K562 (cell line): Measurements from ENCODE around the gene ANKS1A. TPM values are rescaled to one million over a fixed set of nuclear protein-coding genes. Genes with fewer than 3 reads are reported as not detected.

Experiments
- ATAC-seq: fragments of 200-7000 bp; cut with Tn5 transposase; 3 replicates; pipeline ENCODE4 v1.9.1; 2020; ENCODE audit warnings: moderate library complexity
- BruUV-seq: library from RNA; stranded (reverse); fragments of 400-500 nt; replicated peaks from 2 replicates; lab custom pipeline; 2021; lab: Mats Ljungman, UMichigan
- CTCF ChIA-PET: fragments of 300-600 bp; formaldehyde crosslinking; extraction: SDS; loops from one replicate; lab custom pipeline; 2021; ENCODE audit warnings: low intra/inter-chr PET ratio; lab: Yijun Ruan, JAX
- POLR2A ChIA-PET: fragments of 300-600, 350-650 bp; sonication (Branson Sonifier 250); formaldehyde crosslinking; extraction: SDS; loops from one replicate; lab custom pipeline; 2021; ENCODE audit warnings: antibody characterized with exemption, inconsistent platforms; lab: Yijun Ruan, JAX
- DNase-seq, 4 experiments: peaks; one replicate each; pipeline versions ENCODE4 v3.0.0 to v3.0.0-alpha.2; 2011 to 2018; ENCODE audit warnings: low spot score in 3 of 4, mixed read lengths in 3 of 4; ENCODE audit errors: extremely low read depth in 1 of 4
- FAIRE-seq: peaks from 2 replicates; lab custom pipeline; 2011; peaks lifted over from hg19 to GRCh38; lab: Jason Lieb, UNC
- H2AFZ ChIP-seq: 2 replicates; pipeline ENCODE4 v1.6.0; 2011; ENCODE audit warnings: low read depth, low read length, control low read depth, inconsistent platforms
- H3K27ac ChIP-seq: fragments of 200-600 bp; 3 replicates; pipeline ENCODE4 v1.8.0; 2011; ENCODE audit warnings: low read depth, mild to moderate bottlenecking, control low read depth, inconsistent platforms, low read length, moderate library complexity, mixed read lengths; ENCODE audit errors: extremely low read depth
- H3K27me3 ChIP-seq, 2 experiments: fragments of 300-600 bp in 1 of 2; 2 replicates in 1 of 2; 3 replicates in 1 of 2; pipeline versions ENCODE4 v1.6.0 to v1.8.0; 2011; ENCODE audit warnings: inconsistent platforms in 2 of 2, low read length in 2 of 2, mild to moderate bottlenecking in 1 of 2, mixed read lengths in 1 of 2, moderate library complexity in 1 of 2; ENCODE audit not compliant: control insufficient read depth in 2 of 2, insufficient read depth in 2 of 2
- H3K36me3 ChIP-seq: fragments of 300-600 bp; 3 replicates; pipeline ENCODE4 v1.8.0; 2011; ENCODE audit warnings: mild to moderate bottlenecking, low read length, inconsistent platforms; ENCODE audit not compliant: control insufficient read depth, insufficient read depth
- H3K4me1 ChIP-seq, 2 experiments: fragments of 200-600 bp in 1 of 2; replicated peaks in 1 of 2; 2 replicates in 1 of 2; 3 replicates in 1 of 2; pipeline versions ENCODE4 v1.5.1 to v1.8.0; 2011; ENCODE audit warnings: inconsistent platforms in 2 of 2, low read length in 2 of 2, mild to moderate bottlenecking in 1 of 2, mixed read lengths in 1 of 2, moderate library complexity in 1 of 2; ENCODE audit not compliant: control insufficient read depth in 2 of 2, insufficient read depth in 2 of 2
- H3K4me2 ChIP-seq: 2 replicates; pipeline ENCODE4 v1.6.1; 2011; ENCODE audit warnings: low read length, control low read depth, inconsistent platforms, mixed read lengths; ENCODE audit not compliant: insufficient read depth
- H3K4me3 ChIP-seq: fragments of 200-600 bp; sonication (generic), shearing (Covaris generic); 2 replicates; pipeline ENCODE4 v1.5.1; 2016; ENCODE audit warnings: control low read depth, inconsistent platforms
- H3K79me2 ChIP-seq: fragments of 200-600 bp; 3 replicates; pipeline ENCODE4 v1.8.0; 2011; ENCODE audit warnings: low read length, inconsistent platforms; ENCODE audit not compliant: control insufficient read depth, insufficient read depth
- H3K9ac ChIP-seq, 2 experiments: 2 replicates each; pipeline versions ENCODE4 v1.6.0 to v1.6.1; 2011; ENCODE audit warnings: low read depth in 2 of 2, low read length in 2 of 2, control low read depth in 1 of 2, inconsistent platforms in 1 of 2, mild to moderate bottlenecking in 1 of 2, mixed read lengths in 1 of 2; ENCODE audit not compliant: insufficient read depth in 1 of 2
- H3K9me1 ChIP-seq: one replicate; pipeline ENCODE4 v1.6.0; 2011; ENCODE audit warnings: inconsistent platforms, mild to moderate bottlenecking, low read length, moderate library complexity; ENCODE audit not compliant: control insufficient read depth, insufficient read depth
- H3K9me3 ChIP-seq: replicated peaks from 2 replicates; pipeline ENCODE4 v1.5.1; 2011; ENCODE audit warnings: low read depth, low read length, inconsistent platforms; ENCODE audit not compliant: control insufficient read depth, insufficient read depth
- H4K20me1 ChIP-seq: replicated peaks from 2 replicates; pipeline ENCODE4 v1.6.1; 2011; ENCODE audit warnings: low read length, inconsistent platforms, mixed read lengths; ENCODE audit not compliant: control insufficient read depth, insufficient read depth
- C11orf30 ChIP-seq: fragments of 450-650 bp; IDR thresholded peaks from 2 replicates; pipeline ENCODE4 v1.6.1; 2016; ENCODE audit warnings: low read depth, mild to moderate bottlenecking
- MTA2 ChIP-seq: fragments of 450-650 bp; IDR thresholded peaks from 2 replicates; pipeline ENCODE4 v1.6.1; 2016; ENCODE audit warnings: low read depth
- SMARCB1 ChIP-seq: IDR thresholded peaks from 2 replicates; pipeline ENCODE4 v1.6.1; 2011; ENCODE audit warnings: improper control_type of control experiment, low read depth; ENCODE audit not compliant: insufficient read length
- ZFP36 ChIP-seq: fragments of 150-350 bp; IDR thresholded peaks from 2 replicates; pipeline ENCODE4 v1.6.1; 2018; ENCODE audit warnings: low read length, low read depth; ENCODE audit not compliant: partially characterized antibody
- ZNF584 ChIP-seq: fragments of 200-800 bp; sonication (Bioruptor generic); IDR thresholded peaks from 2 replicates; pipeline ENCODE4 v1.6.1; 2016; ENCODE audit warnings: low read depth, mild to moderate bottlenecking, missing genetic modification characterization, missing compliant biosample characterization
- WGBS: fragments of 100-300 bp; shearing (Covaris generic); methylation state at CpG from one replicate; pipeline ENCODE4 v1.1.6; 2016; ENCODE audit warnings: low coverage, mixed read lengths; ENCODE audit not compliant: insufficient coverage; ENCODE audit errors: missing lambda C conversion rate; 5-methylcytosine and 5-hydroxymethylcytosine counted together
- in situ Hi-C: fragments of 300-500 bp; cut with MboI; formaldehyde crosslinking; loops from 4 replicates; pipeline ENCODE4 v1.15.0; 2018; ENCODE audit warnings: inconsistent platforms, mixed read lengths
- intact Hi-C: fragments of 100-400 bp; cut with micrococcal nuclease; formaldehyde crosslinking; loops from 2 replicates; pipeline ENCODE4 v1.14.2; 2022
- polyA plus RNA-seq, 8 experiments: library from polyadenylated mRNA; depleted of rRNA in 4 of 8; stranded (reverse) in 5 of 8; unstranded in 3 of 8; fragments of >200 nt; fragmentation: Nextera tagmentation in 2 of 8; fragmentation: Illumina TruSeq in 1 of 8; extraction: Ambion mirVana in 2 of 8; extraction: Trizol in 1 of 8; gene quantifications; 2 replicates each; pipeline versions ENCODE4 v1.2.1 to v1.2.3, GENCODE V29; 2011 to 2014; ENCODE audit warnings: inconsistent platforms in 1 of 8, missing spikeins in 1 of 8
- total RNA-seq, 7 experiments: library from RNA; depleted of rRNA in 6 of 7; stranded (reverse); fragments of >200 nt in 6 of 7; fragmentation: Illumina TruSeq in 2 of 7; extraction: Trizol in 2 of 7; gene quantifications; 2 replicates each; pipeline versions ENCODE4 v1.2.1 to v1.2.3, GENCODE V29; 2011 to 2021; ENCODE audit warnings: low replicate concordance in 1 of 7
- TF ChIP-seq, protein P1 (sequence below): fragments of 250-450 bp; sonication (Bioruptor Pico); IDR thresholded peaks from 2 replicates; pipeline ENCODE4 v1.5.0; 2021; ENCODE audit warnings: mild to moderate bottlenecking, borderline replicate concordance
- TF ChIP-seq, protein P2 (sequence below): fragments of 250-450 bp; sonication (Bioruptor Pico); IDR thresholded peaks from 2 replicates; pipeline ENCODE4 v1.5.0; 2021
- TF ChIP-seq, protein P3 (sequence below): IDR thresholded peaks from 2 replicates; pipeline ENCODE4 v1.6.1; 2016; ENCODE audit warnings: missing genetic modification characterization, missing compliant biosample characterization
- TF ChIP-seq, protein P4 (sequence below): fragments of 250-450 bp; sonication (Bioruptor Pico); IDR thresholded peaks from 2 replicates; pipeline ENCODE4 v1.4.0; 2020; ENCODE audit warnings: mild to moderate bottlenecking, moderate library complexity, borderline replicate concordance

The ANKS1A gene
- total and polyA plus RNA-seq, 9 of the 15 experiments (the other 6 are each of a cell fraction or from before 2014, with no cell fraction given): 1.1 to 13.8 (median 5.3) TPM

DNA sequence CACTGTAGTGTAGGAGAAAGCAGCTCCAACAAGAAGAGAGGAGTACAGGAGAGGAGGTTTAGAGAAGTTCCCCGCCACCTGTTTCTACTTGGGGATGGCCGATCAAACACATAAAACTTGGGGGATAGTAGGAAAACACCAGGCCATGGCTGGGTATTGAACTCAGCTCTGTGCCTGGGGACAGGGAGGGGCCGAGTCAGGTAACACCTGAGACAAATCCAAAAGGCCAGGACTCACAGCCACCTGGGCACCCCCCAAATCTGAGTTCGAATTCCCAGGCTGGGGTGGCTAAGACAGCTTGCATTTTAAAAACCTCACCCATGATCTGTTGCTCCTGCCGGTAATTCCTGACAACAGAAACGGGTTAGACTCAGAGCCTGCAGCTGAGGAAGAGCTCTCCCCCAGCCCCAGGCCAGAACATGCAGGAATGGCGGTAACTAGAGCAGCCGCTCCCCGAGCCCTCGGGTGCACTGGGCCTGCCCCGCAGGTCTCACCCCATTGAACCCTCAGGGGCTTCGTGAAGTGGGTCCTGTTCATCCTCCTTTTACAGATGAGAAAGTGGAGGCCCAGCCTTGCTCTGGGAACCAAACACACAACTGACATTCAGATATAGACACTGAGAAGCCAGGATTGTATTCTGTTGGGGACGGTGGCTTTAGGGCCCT lies 191.1 kb downstream of the ANKS1A start:
- no peak for DNase-seq
- Histone ChIP-seq H3K4me1 (peaks cover 0 to 16% of the 10 kb centered on the region in 2 experiments; a peak in 1 of 5 replicates), H2AFZ (no peak overlapping the region), H3K4me3 (no peak overlapping the region), H3K9me1 (no peaks in the 10 kb centered on the region), H3K36me3 (peaks cover 9% of the 10 kb centered on the region; the same call in 1 of the 3 replicates), H3K9me3 (no peaks in the 10 kb centered on the region), H3K79me2 (no peaks in the 10 kb centered on the region), H3K4me2 (no peak overlapping the region), H3K9ac (no peak overlapping the region), H3K27ac (no peak overlapping the region), H4K20me1 (no peaks in the 10 kb centered on the region), H3K27me3 (no peaks in the 10 kb centered on the region)
- intact Hi-C loops: no loop called here
- FAIRE-seq: no peak
- in situ Hi-C loops: no loop called here
- ChIA-PET POLR2A (interaction anchor here (0.5 to 1.4 kb wide), 2 partner anchors 12 to 31 kb away, joined by 4 read pairs; no protein-coding TSS in a partner anchor), CTCF (no interaction called here)
- no TSS peak for BruUV-seq
- no peak for ATAC-seq
- no peak for TF ChIP-seq ZFP36
- TF ChIP-seq ZNF584 (CRISPR knock-in tag): no peak
- TF ChIP-seq C11orf30: no peak
- TF ChIP-seq, protein P1, sequence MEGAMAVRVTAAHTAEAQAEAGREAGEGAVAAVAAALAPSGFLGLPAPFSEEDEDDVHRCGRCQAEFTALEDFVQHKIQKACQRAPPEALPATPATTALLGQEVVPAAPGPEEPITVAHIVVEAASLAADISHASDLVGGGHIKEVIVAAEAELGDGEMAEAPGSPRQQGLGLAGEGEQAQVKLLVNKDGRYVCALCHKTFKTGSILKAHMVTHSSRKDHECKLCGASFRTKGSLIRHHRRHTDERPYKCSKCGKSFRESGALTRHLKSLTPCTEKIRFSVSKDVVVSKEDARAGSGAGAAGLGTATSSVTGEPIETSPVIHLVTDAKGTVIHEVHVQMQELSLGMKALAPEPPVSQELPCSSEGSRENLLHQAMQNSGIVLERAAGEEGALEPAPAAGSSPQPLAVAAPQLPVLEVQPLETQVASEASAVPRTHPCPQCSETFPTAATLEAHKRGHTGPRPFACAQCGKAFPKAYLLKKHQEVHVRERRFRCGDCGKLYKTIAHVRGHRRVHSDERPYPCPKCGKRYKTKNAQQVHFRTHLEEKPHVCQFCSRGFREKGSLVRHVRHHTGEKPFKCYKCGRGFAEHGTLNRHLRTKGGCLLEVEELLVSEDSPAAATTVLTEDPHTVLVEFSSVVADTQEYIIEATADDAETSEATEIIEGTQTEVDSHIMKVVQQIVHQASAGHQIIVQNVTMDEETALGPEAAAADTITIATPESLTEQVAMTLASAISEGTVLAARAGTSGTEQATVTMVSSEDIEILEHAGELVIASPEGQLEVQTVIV: no peak
- TF ChIP-seq MTA2: no peak
- TF ChIP-seq, protein P2, sequence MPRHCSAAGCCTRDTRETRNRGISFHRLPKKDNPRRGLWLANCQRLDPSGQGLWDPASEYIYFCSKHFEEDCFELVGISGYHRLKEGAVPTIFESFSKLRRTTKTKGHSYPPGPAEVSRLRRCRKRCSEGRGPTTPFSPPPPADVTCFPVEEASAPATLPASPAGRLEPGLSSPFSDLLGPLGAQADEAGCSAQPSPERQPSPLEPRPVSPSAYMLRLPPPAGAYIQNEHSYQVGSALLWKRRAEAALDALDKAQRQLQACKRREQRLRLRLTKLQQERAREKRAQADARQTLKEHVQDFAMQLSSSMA: no peak
- no peak for TF ChIP-seq SMARCB1
- TF ChIP-seq, protein P3, sequence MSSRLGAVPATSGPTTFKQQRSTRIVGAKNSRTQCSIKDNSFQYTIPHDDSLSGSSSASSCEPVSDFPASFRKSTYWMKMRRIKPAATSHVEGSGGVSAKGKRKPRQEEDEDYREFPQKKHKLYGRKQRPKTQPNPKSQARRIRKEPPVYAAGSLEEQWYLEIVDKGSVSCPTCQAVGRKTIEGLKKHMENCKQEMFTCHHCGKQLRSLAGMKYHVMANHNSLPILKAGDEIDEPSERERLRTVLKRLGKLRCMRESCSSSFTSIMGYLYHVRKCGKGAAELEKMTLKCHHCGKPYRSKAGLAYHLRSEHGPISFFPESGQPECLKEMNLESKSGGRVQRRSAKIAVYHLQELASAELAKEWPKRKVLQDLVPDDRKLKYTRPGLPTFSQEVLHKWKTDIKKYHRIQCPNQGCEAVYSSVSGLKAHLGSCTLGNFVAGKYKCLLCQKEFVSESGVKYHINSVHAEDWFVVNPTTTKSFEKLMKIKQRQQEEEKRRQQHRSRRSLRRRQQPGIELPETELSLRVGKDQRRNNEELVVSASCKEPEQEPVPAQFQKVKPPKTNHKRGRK (tag): no peak
- TF ChIP-seq, protein P4, sequence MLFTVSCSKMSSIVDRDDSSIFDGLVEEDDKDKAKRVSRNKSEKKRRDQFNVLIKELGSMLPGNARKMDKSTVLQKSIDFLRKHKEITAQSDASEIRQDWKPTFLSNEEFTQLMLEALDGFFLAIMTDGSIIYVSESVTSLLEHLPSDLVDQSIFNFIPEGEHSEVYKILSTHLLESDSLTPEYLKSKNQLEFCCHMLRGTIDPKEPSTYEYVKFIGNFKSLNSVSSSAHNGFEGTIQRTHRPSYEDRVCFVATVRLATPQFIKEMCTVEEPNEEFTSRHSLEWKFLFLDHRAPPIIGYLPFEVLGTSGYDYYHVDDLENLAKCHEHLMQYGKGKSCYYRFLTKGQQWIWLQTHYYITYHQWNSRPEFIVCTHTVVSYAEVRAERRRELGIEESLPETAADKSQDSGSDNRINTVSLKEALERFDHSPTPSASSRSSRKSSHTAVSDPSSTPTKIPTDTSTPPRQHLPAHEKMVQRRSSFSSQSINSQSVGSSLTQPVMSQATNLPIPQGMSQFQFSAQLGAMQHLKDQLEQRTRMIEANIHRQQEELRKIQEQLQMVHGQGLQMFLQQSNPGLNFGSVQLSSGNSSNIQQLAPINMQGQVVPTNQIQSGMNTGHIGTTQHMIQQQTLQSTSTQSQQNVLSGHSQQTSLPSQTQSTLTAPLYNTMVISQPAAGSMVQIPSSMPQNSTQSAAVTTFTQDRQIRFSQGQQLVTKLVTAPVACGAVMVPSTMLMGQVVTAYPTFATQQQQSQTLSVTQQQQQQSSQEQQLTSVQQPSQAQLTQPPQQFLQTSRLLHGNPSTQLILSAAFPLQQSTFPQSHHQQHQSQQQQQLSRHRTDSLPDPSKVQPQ: no peak
- WGBS: 68% methylated on average over 13 of the region's 13 CpGs
